NCI-H1694 (cell line): ENCODE data around the gene NAV2.

ENCODE experiments used
- DNase-seq: peaks from one replicate; lab custom pipeline; 2025; lab: John Stamatoyannopoulos, UW

The NAV2 gene

DNA sequence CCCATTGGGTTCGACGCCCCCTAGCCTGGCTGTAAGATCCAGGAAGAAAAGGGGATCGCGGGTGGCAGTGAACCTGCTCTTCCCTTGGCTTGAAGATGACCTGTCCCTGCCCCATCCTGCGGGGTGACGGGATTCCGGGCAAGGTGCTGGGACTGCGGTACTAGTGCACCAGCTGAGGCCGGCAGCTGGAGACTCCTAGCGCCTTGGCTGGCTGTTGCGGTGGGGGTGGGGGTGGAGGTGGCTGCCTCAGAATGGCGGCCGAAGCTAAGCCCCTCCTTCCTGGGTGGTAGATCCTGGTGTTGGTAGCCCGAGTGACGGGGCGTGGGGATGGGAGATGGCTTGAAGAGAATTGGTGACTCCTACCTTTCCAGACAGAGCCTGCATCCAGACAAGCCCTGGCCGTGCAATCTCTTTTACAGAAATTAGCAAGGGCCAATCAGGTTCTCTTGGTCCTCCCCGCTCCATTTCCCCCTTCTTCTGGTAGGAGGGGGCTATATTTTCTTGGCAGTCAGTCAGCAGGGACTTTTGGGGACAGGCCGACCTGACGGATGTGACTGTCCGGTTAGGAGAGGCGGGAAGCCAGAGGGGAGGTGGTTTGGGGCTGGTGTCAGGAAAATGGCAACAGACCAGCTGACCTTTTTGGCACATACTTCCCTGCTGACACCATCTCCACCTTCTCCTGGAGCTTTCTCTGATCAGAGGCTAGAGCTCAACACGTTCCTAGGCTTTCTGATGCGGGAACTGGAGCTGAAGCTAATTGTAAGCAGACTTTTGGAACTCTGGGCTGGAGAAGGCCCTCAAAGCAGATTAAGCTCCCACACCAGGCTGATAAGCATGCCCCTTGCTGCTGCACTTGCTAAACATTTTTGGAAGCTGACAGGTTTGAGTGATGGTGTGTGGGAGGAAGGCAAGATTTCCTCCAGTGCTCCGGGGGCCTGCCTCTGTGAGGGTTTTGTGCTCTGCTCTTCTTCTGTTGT lies 2.0 kb downstream of the NAV2 start:
- DNase-seq: peak; percentile 56

DNA sequence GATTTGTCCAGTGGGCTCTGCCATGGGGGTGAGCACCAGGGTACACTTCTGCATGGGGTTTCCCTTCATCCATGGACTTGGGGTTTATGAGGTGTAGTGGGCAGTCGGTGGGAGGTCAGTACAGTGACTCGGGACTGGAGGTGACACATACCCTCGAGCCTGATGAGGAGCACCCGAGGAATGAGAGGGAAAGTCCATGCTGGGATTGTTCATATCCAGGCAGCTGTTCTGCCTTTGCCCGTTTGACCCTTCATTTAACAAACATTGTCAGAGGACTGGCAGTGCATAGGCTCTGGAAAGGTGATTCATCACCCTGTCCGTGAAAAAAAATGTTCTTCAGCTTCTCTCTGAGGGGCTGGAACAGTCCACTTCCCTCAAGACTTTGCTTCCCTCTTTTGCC lies 2.7 kb downstream of the NAV2 start:
- DNase-seq: no peak

GRCh38 chr11:19718051-19718450 lies 5.4 kb downstream of the NAV2 start:
- no peak for DNase-seq

- no peak for DNase-seq
Observed at GRCh38 chr11:19718951-19719350, 6.3 kb downstream of the NAV2 start.

GRCh38 chr11:19719960-19720359 lies 7.3 kb downstream of the NAV2 start:
- no peak for DNase-seq

- DNase-seq: no peak
Observed at GRCh38 chr11:19721176-19721575, 8.5 kb downstream of the NAV2 start.

- no peak for DNase-seq
Observed at GRCh38 chr11:19722702-19723101, 10.1 kb downstream of the NAV2 start.

- no peak for DNase-seq
Observed at GRCh38 chr11:19723572-19724342, 11.1 kb downstream of the NAV2 start.

- DNase-seq: no peak
Observed at GRCh38 chr11:19724765-19725164, 12.1 kb downstream of the NAV2 start.

DNA sequence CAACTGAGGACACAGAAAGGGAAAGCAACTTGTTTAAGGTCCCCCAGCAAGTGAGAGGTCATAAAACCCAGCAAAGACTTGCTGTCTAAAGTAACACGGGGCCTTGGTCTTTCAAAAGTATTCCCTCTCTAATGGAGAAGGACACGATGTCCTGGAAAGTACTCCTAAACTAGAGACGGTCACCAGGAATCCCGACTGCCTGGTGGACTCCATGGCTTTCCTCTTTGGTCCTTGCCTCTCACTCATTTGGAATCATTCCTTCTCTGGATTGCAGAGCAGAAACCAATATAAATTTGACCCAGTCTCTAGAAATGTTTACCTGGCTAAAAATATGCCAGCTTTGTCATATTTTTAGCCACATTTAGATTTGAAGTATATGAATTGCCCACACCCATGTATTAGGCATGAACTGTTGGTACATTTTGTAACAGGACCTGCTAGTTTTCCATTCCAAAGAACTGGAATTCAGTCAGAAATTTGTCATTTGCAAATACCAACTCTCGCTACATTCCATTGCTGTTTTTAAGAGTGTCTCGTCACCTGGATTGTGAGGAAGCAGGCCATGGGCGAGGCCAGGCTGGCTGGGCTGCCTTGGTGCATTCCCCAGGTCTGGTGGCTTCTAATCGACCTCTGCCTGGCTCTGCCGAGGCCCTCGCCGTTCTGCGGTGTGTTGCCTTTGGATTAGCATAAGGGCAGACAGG lies 12.9 kb downstream of the NAV2 start:
- no peak for DNase-seq

DNA sequence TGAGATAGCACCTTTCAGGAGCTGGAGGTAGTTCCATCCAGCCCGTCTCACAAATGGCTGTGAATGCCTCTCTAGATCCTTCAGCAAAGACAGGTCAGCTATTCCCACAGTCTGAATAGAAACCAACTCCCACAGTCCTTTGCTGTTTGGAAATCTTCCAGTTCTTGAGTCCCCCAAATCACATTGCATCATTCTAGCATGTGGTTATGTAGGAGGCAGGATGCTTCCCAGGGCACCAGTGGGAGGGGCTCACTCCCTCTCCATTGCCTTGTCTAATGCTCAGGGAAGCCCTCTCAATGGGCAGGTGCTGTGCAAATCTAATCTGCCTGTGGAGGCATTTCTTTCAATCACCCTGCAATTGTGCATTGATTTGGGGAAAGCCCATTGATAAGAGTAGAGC lies 14.6 kb downstream of the NAV2 start:
- DNase-seq: no peak

DNA sequence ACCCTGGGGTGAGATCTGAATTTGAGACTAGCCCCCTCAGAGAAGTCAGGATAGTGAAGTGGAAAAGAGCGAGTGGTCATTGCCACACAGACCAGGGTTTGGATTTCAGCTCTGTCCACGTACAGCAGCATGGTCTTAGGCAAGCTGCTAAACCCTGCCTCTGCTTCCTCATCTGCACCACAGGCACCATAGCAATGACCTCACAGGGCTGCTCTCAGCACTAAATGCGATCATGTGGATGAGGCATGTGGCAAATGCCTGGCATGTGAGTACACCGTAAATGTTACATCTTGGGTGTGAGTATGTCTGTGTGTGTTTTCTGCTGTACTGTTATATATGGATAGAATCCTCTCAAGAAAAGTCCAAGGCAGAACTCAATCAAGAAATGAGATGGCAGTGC lies 15.8 kb downstream of the NAV2 start:
- no peak for DNase-seq

DNA sequence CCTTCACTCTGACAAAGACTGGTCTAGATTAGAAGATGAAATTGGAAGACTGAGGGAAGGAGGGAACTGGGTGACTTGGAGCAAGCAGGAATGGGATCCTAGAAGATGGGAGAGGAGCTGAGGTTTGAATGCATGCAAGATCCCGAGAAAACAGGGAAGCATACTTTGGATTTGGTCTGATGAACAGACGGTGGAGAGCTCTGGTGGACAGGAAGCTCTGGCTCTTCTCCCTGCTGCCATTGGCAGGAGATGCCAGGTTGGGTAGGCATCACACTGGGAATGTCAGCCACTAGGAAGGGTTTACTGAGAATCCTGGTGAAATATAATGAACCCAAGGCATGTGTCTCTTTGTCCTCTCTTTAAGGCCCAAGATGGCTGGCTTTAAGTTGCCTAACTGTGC lies 16.5 kb downstream of the NAV2 start:
- DNase-seq: no peak

GRCh38 chr11:19730373-19730772 lies 17.7 kb downstream of the NAV2 start:
- DNase-seq: peak; percentile 83

GRCh38 chr11:19734171-19734570 lies 21.5 kb downstream of the NAV2 start:
- DNase-seq: no peak

DNA sequence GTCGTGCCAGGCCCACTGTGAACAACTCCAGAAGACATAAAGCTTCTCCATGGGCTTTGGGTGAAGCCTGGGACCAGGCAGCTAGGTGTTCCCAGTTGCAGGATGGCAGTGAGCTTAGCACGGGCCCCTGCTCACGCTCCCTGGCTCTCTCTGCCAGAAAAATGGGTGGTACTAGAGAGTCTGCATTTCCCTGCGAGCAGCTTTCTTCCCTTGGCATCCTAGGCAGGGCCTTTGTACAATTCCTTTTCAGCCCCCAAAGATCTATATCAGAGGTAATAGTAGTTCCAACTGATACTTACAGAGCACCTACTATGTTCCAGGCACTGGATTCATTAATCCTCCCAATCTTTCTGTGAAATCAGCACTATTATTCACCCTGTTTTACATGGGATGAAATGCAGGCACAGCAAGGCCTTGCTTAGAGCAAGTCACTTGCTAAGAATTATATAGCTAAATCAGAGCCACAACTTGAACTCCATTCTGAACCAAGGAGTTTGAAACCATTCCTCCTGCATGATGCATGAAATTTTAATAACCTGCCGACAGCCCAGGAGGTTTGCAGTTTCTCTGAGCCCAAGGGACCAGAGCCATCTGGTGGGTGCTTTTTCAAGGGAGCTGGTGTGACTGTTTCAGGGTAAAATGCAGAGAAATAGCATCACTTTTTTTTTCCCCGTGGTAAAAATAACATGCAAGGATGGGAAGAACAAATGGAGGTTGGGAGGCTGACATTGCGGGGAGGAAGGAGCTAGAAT lies 22.7 kb downstream of the NAV2 start:
- peak; percentile 54 for DNase-seq

DNA sequence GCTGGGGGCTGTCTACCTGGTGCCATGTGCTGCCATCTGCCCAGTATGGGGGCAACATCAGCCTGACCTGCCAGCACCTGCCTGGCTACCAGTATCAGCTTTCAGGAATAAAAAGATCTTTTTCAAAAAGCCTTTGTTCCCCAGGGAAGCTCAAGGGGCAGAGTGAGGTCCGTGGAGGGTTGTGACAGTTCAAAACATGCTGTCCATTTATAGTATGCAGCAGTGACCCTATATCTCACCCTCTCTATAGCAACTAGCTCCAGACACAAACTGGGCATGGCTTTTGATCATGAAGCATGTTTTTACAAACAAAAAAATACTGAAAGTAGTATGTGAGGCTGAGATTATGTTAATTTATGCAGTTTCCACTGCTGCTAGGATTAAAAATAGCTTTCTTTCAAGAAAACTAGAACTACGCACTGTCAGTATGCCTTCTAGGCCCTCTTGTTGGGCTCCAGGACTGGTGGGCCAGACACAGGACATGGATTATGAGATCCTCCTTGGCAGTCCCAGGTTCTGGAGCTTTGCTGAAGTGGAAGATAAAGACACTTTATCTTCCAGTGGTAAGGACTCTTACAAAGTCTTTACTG lies 23.4 kb downstream of the NAV2 start:
- no peak for DNase-seq

DNA sequence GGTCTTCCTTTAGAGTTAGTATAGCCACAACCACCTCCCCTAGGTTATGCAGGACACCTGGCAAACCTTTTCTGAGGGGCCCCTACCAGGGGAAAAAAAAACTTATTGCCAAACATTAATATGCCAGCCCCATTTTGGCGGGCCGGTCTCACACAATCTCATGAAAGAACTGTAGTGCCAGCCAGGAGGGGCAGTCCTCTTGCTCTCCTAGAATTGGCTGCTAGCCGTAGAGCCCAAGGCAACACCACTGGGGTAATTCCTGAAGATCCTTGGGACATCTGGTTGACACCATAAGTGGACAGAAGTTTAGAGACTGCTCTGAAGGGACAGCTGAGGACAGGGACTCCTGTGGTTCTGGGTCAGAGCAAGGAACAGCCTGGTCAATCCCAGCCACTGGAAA lies 24.2 kb downstream of the NAV2 start:
- DNase-seq: no peak

DNA sequence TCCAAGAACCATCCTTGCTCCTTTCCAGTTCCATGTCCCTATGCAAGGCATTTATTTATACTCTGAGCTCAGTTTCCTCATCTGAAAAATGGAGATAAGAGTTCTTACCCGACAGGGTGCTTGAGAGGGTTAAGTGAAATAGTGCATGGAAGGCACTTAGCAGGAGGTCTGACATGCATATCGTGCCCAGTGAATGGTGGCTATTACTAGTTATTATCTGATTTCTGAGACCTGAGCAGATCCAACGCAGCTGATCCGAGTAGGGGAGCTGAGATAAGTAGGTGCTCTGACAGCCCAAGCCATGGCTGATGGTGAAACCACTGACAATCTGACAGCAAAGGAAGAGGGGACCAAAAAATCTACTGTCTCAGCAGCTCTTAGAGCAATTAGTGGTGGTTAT lies 24.9 kb downstream of the NAV2 start:
- DNase-seq: no peak

GRCh38 chr11:19738124-19738523 lies 25.5 kb downstream of the NAV2 start:
- DNase-seq: peak; percentile 97

DNA sequence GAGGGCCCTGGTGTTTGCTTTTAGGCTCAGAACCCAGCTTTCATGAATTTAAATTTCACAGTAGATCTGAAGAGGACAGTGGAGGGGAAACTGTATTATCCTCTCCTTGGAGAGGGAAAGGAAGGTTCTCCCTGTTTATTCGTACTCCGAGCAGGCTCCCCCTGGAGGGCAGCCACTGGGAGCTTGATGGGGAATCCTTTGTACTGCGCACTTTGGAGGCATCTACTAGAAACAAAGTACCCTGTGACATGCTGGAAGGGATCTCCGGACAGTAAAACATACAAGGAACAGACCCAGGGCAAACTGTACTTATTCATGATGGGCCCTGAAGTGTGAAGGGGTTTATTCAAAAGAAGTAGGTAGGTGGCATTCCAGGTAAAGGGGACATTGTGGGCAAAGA lies 27.2 kb downstream of the NAV2 start:
- no peak for DNase-seq
